ENCODE results near the gene HOXB8.

Gene HOXB8

GRCh38 chr17:48615047-48615962 is at the start of gene HOXB8:
Gene HOXB8, minus strand, starts transcription at chr17:48615292. Its CDS starts 588 bp downstream, at chr17:48614704.
- no peak for TF ChIP-seq CTCF (IDR thresholded peaks at IDR 0.05)
- no peak for TF ChIP-seq ZFX (IDR thresholded peaks at IDR 0.05; ENCODE audit: borderline replicate concordance)
- H3K27ac ChIP-seq, result peak within 1 kb of the TSS; percentile 96

DNA sequence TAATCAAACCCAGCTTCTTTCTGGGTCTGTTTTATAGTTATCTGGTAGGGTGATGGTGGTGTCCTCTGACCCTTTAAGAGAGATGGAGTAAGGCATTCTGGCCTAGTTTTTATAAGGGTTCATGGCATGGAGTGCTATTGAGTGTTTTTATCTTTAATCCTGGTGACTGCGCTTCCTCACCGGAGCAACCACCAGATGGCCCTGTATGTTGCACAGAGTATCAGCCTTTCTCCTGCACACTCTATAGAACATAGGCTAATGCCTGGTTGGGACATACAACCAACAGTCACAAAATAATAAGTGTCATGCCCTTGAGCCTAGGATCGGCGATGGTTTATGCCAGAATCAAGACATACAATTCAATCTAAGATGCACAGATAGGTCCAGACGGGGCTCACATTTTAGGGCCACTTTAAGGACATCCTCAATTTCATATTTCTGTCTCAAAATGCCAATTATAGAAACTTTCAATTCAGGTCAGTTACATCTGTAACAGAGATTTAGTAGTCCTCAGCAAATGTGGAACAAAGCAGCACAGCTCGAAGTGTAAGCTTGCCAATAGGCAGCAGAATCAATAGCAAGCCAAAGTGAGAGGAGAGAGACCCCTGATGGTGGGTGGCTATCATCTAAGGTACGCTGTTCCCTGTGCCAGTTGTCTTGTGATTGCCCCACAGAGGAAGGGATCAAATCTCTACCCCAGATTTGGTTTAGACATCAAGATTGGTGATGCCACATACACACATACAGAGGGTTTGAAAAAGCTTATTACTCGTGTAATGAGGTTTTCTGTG is 48.2 kb upstream of the HOXB8 start:
- no peak overlapping the region for H3K27ac ChIP-seq
- TF ChIP-seq ZFX (IDR thresholded peaks at IDR 0.05; ENCODE audit: borderline replicate concordance) (no peak), CTCF (IDR thresholded peaks at IDR 0.05) (peak; percentile 39)

DNA sequence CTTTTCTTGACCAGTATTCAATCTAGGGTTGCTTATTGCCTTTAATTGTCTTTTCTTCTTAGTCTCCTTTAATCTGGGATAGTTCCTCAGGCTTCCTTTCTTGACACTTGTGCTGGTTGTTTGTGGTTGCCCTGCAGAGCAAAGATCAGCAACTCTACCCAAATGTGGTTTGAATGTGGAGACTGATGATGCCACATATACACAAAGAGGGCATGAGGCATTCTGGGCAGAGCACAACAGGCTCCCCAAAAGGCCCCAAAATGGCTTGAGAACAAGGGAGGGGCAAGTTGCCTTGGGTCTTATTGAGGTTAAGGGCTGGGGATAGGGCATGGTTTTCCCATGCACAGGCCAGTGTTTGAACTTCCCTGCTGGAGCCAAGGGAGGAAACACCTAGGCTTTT is 40.8 kb upstream of the HOXB8 start:
- no peak for TF ChIP-seq ZFX (IDR thresholded peaks at IDR 0.05; ENCODE audit: borderline replicate concordance)
- TF ChIP-seq CTCF (IDR thresholded peaks at IDR 0.05), result no peak
- H3K27ac ChIP-seq, result no peak overlapping the region

DNA sequence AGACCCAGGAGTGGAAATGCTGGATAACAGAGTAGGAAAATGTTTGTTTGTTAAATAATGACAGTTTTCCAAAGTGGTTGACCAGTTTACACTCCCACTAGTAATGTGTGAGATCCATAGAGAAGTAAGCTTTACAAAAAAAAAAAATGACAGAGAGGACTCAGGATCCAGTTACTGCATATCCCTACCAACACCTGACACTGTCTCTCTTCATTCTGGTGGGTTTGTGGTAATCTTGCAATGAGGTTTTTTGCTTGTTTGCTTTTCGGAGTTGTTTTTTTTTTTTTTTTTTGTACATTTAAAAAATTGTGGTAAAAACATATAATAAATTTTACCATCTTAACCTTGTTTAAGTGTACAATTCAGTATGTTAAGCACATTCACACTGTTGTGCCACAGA is 34.6 kb upstream of the HOXB8 start:
- TF ChIP-seq ZFX (IDR thresholded peaks at IDR 0.05; ENCODE audit: borderline replicate concordance) (no peak), CTCF (IDR thresholded peaks at IDR 0.05) (no peak)
- H3K27ac ChIP-seq, result no peak overlapping the region

DNA sequence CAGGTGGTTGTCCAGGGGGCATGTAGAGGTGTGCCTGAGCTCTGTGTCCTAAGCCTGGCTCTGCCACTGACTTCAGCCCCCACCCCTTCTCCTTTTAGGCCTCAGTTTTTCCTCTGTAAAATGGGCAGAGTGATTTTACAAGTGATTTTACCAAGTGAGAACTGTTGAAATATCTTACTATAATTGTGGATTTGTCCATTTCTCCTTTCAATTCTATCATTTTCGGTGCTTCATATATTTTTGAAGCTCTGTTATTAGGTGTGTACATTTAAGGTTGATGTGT is 32.8 kb upstream of the HOXB8 start:
- no peak overlapping the region for H3K27ac ChIP-seq
- TF ChIP-seq CTCF (IDR thresholded peaks at IDR 0.05) (no peak), ZFX (IDR thresholded peaks at IDR 0.05; ENCODE audit: borderline replicate concordance) (no peak)

- no peak overlapping the region for H3K27ac ChIP-seq
Measured at GRCh38 chr17:48647103-48647962, 32.2 kb upstream of the HOXB8 start.

More at GRCh38 chr17:48647103-48647962, 32.2 kb upstream of the HOXB8 start:
- TF ChIP-seq CTCF (IDR thresholded peaks at IDR 0.05) (no peak), ZFX (IDR thresholded peaks at IDR 0.05; ENCODE audit: borderline replicate concordance) (no peak)

Measured in 22Rv1 (cell line).